ENCODE measurements around the gene MYH15. TPM values are rescaled to one million over a fixed set of nuclear protein-coding genes. Genes with fewer than 3 reads are reported as not detected.

The MYH15 gene
- total RNA-seq, 2 experiments from 2014 or later, result 0.35 to 0.37 TPM

DNA sequence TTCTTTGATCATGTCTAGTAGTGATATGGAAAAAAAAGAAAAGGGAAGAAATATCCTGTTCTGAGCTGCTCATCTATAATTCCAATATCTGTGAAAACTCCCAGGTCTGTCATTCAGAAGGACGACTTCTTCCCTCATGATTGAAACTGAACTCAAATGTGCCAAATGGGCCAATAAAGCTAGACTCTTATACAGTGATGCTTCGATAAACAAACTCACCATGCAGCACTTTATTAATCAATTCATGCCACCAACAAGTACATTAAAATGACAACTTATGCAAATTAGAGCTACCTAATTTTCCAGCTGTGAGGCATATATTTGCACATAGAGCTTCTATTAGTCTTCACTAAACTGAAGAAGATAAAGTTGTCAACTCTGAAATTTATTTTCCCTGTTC, 15.6 kb upstream of the MYH15 start:
- H3K9me3 Mint-ChIP-seq (ENCODE audit: low read depth), result no peaks in the 10 kb centered on the region
- DNase-seq (no peak), ATAC-seq (no peak)
- CTCF ChIA-PET, result no interaction called here
- H3K27ac Mint-ChIP-seq, result no peak overlapping the region
- H3K36me3 Mint-ChIP-seq, result no peaks in the 10 kb centered on the region
- H3K27me3 Mint-ChIP-seq, result peaks cover 23% of the 10 kb centered on the region
- no peak overlapping the region for H3K4me3 Mint-ChIP-seq
- no peaks in the 10 kb centered on the region for H3K4me1 Mint-ChIP-seq

- H3K27ac Mint-ChIP-seq, result no peak overlapping the region
- ATAC-seq (no peak), DNase-seq (no peak)
- CTCF ChIA-PET, result no interaction called here
- no peak overlapping the region for H3K4me3 Mint-ChIP-seq
- H3K36me3 Mint-ChIP-seq, result no peaks in the 10 kb centered on the region
- peaks cover 19% of the 10 kb centered on the region for H3K27me3 Mint-ChIP-seq
- no peaks in the 10 kb centered on the region for H3K4me1 Mint-ChIP-seq
- H3K9me3 Mint-ChIP-seq (ENCODE audit: low read depth), result no peaks in the 10 kb centered on the region
Measured at GRCh38 chr3:108525256-108525655, 14.9 kb upstream of the MYH15 start.

DNA sequence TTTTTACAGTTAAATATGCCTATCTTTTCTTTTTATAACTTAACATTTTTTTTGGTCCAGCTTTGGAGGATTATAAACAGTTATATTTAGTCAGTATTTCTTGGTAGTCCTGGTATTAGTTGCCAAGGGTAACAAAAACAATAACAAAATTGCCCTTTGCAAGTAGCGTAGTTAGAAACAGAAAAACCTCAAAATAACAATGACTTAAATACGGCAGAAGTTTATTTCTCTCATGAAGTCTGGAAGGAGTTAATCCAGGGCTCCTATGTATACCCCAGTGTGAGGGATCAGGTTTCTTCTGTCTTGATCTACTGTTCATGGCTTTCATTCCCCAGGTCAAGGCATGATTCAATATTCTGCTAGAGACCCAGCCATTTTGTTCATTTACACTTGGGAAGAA, 14.1 kb upstream of the MYH15 start:
- CTCF ChIA-PET, result no interaction called here

DNA sequence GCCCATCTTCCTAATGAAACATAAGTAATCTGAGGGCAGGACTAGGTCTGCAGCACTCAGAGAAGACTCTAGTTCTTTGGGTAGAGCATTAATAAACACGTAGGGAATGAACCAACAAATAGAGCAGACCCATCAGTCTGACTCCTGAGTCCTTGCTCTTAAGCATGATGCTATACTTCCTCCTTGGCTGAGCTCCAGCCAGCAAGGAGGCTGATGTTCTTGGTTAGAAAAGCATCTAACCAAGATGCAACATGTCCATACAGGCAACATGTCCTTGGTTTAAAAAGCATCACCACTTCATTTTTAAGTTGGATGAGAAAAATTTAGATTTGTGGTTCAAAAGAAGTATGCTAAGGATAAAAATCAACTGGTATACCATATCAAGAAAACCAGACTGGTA, 8.5 kb upstream of the MYH15 start:
- Mint-ChIP-seq H3K36me3 (no peaks in the 10 kb centered on the region), H3K4me3 (no peak overlapping the region), H3K4me1 (no peaks in the 10 kb centered on the region), H3K27me3 (peaks cover 17% of the 10 kb centered on the region), H3K9me3 (ENCODE audit: low read depth) (no peaks in the 10 kb centered on the region), H3K27ac (no peak overlapping the region)
- no peak for DNase-seq
- ATAC-seq, result no peak
- CTCF ChIA-PET, result interaction anchor here (1.5 kb wide), 1 partner anchor 20 kb away, joined by 3 read pairs; no protein-coding TSS in a partner anchor

More for the DNA sequence above, 14.1 kb upstream of the MYH15 start:
- H3K27ac Mint-ChIP-seq, result no peak overlapping the region
- DNase-seq (no peak), ATAC-seq (no peak)
- H3K9me3 Mint-ChIP-seq (ENCODE audit: low read depth), result no peaks in the 10 kb centered on the region
- no peaks in the 10 kb centered on the region for H3K4me1 Mint-ChIP-seq
- no peaks in the 10 kb centered on the region for H3K36me3 Mint-ChIP-seq
- peaks cover 17% of the 10 kb centered on the region for H3K27me3 Mint-ChIP-seq
- H3K4me3 Mint-ChIP-seq, result no peak overlapping the region

DNA sequence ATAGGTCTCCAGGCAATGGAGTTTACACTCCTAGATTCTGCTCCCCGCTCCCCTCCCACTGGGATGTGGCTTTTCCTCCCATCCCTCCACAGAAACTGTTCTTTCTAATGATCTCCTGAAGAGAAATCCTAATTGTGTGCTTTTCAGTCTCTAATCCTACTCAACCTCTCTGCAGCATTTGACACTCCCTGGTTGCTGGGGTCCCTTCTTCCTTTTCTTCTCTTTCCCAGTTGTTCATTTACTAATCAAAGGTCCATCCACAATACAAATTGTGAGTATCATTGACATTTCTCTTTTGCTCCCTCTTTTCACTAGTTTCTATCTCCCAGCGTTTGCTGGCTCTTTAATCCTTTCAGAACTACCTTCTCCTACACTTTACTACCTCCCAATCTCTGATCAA, 6.5 kb upstream of the MYH15 start:
- Mint-ChIP-seq H3K27ac (no peak overlapping the region), H3K4me1 (peaks cover 4% of the 10 kb centered on the region), H3K36me3 (no peaks in the 10 kb centered on the region), H3K27me3 (peaks cover 14% of the 10 kb centered on the region), H3K4me3 (no peak overlapping the region), H3K9me3 (ENCODE audit: low read depth) (no peaks in the 10 kb centered on the region)
- CTCF ChIA-PET, result no interaction called here
- ATAC-seq (no peak), DNase-seq (no peak)

- Mint-ChIP-seq H3K27ac (no peak overlapping the region), H3K27me3 (peaks cover 9% of the 10 kb centered on the region), H3K9me3 (ENCODE audit: low read depth) (no peaks in the 10 kb centered on the region), H3K4me3 (no peak overlapping the region), H3K36me3 (no peaks in the 10 kb centered on the region), H3K4me1 (peaks cover 4% of the 10 kb centered on the region)
- CTCF ChIA-PET, result interaction anchor here (1.0 kb wide), 1 partner anchor 36 kb away, joined by 3 read pairs; no protein-coding TSS in a partner anchor
- no peak for DNase-seq
- no peak for ATAC-seq
Measured at GRCh38 chr3:108513961-108514360, 3.6 kb upstream of the MYH15 start.

DNA sequence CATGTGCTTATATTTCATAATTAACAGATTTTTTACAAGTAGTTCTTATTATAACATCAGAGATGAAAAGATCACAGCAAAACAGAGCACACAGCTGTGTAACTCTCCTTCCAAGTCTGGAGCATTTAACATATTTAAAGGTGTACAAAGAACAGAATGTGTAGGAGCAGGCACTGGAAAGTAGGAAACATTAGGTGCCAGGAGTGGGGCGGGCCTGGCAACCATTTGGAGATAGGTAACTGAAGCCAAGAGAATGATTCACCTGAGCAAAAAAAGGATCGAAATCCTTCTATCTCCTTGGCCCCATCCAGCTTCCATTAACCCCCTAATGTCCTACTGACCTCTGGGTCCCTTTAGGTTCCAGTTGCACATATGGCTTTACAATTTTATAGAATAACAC, 2.3 kb upstream of the MYH15 start:
- peaks cover 9% of the 10 kb centered on the region for H3K27me3 Mint-ChIP-seq
- no peak overlapping the region for H3K4me3 Mint-ChIP-seq
- no peaks in the 10 kb centered on the region for H3K9me3 Mint-ChIP-seq (ENCODE audit: low read depth)
- CTCF ChIA-PET, result interaction anchor here (1.3 kb wide), 1 partner anchor 35 kb away, joined by 3 read pairs; no protein-coding TSS in a partner anchor
- peaks cover 4% of the 10 kb centered on the region for H3K4me1 Mint-ChIP-seq
- ATAC-seq, result no peak
- no peaks in the 10 kb centered on the region for H3K36me3 Mint-ChIP-seq
- no peak for DNase-seq
- no peak overlapping the region for H3K27ac Mint-ChIP-seq

DNA sequence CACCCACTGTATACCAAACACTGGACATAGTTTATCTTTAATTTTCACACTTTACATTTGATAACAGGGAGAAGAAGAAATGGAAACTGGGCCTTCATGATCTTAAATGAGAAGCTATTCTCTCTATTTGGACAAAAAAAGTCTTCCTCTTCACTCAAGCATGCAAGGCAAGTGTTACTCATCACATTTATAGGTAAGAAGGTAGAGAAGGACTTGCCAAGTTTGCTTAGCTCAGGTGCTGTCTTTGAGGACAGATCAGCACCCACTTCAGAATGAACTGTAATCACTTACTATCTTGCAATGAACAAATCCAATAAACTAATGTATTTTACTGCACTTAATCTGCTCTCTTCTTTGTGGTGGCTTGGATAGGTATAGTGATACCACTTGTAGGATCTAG, 1.1 kb upstream of the MYH15 start:
- Mint-ChIP-seq H3K9me3 (ENCODE audit: low read depth) (no peaks in the 10 kb centered on the region), H3K27me3 (peaks cover 6% of the 10 kb centered on the region), H3K36me3 (no peaks in the 10 kb centered on the region), H3K27ac (no peak overlapping the region), H3K4me3 (no peak overlapping the region), H3K4me1 (peaks cover 4% of the 10 kb centered on the region)
- CTCF ChIA-PET, result no interaction called here
- no peak for DNase-seq
- no peak for ATAC-seq

- H3K4me1 Mint-ChIP-seq, result peaks cover 4% of the 10 kb centered on the region
- H3K4me3 Mint-ChIP-seq, result no peak overlapping the region
- DNase-seq (no peak), ATAC-seq (no peak)
- CTCF ChIA-PET, result no interaction called here
- H3K36me3 Mint-ChIP-seq, result no peaks in the 10 kb centered on the region
- peaks cover 6% of the 10 kb centered on the region for H3K27me3 Mint-ChIP-seq
- H3K9me3 Mint-ChIP-seq (ENCODE audit: low read depth), result no peaks in the 10 kb centered on the region
- no peak overlapping the region for H3K27ac Mint-ChIP-seq
Measured at GRCh38 chr3:108511055-108511454, 659 bp upstream of the MYH15 start.

GRCh38 chr3:108509871-108510270, 525 bp downstream of the MYH15 start:
- CTCF ChIA-PET, result no interaction called here
- H3K36me3 Mint-ChIP-seq, result no peaks in the 10 kb centered on the region
- H3K27ac Mint-ChIP-seq, result no peak overlapping the region
- no peak for ATAC-seq
- no peaks in the 10 kb centered on the region for H3K27me3 Mint-ChIP-seq
- no peaks in the 10 kb centered on the region for H3K9me3 Mint-ChIP-seq (ENCODE audit: low read depth)
- no peak for DNase-seq
- peaks cover 4% of the 10 kb centered on the region for H3K4me1 Mint-ChIP-seq
- no peak overlapping the region for H3K4me3 Mint-ChIP-seq

GRCh38 chr3:108509263-108509662, 1.1 kb downstream of the MYH15 start:
- Mint-ChIP-seq H3K36me3 (no peaks in the 10 kb centered on the region), H3K4me3 (no peak overlapping the region), H3K27me3 (no peaks in the 10 kb centered on the region), H3K4me1 (peaks cover 4% of the 10 kb centered on the region), H3K27ac (no peak overlapping the region), H3K9me3 (ENCODE audit: low read depth) (no peaks in the 10 kb centered on the region)
- CTCF ChIA-PET, result no interaction called here
- DNase-seq, result no peak
- ATAC-seq, result no peak

DNA sequence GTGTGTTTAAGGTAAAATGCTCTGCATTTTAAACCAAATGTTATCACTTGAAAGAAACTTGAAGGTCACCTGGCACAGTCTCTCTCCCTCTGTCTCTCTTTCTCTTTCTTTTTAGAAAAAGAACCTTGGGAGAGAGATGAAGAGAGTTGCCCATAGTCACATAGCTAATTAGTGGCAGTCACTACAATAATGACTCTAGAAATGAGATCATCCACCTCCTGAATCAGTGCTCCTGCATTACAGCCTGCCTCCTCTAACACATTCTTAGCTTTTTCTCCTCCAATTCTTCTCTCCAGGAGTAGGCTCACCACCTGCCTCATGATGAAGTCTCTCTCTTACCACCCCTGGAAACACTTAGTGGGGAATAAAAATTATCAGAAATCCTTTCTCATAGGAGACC, 2.5 kb downstream of the MYH15 start:
- no peaks in the 10 kb centered on the region for H3K36me3 Mint-ChIP-seq
- H3K9me3 Mint-ChIP-seq (ENCODE audit: low read depth), result no peaks in the 10 kb centered on the region
- no peak overlapping the region for H3K27ac Mint-ChIP-seq
- ATAC-seq (no peak), DNase-seq (no peak)
- H3K4me1 Mint-ChIP-seq, result peaks cover under 1% of the 10 kb centered on the region
- no peaks in the 10 kb centered on the region for H3K27me3 Mint-ChIP-seq
- CTCF ChIA-PET, result interaction anchor here (0.8 to 1.3 kb wide), 3 partner anchors 22 to 407 kb away, joined by 3 read pairs; no protein-coding TSS in a partner anchor
- H3K4me3 Mint-ChIP-seq, result no peak overlapping the region

DNA sequence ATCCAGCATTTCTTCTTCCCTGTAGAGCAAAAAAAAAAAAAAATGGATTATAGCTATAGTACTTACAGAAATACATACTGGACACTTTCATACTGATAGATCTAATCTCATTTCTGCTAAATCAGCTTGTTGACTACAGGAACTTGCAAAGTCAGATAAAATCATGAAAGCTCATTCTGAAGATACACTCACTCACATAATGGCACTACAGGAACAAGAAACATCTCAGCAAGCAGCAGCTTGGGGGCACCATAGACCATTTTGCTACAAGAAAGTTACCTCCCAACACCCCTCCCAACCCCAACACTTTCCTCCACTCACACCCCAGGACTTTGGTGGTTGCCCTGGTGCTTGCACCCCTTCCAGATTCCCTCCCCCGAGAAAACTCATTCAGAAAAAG, 4.6 kb downstream of the MYH15 start:
- ATAC-seq, result no peak
- no peaks in the 10 kb centered on the region for H3K4me1 Mint-ChIP-seq
- no peaks in the 10 kb centered on the region for H3K9me3 Mint-ChIP-seq (ENCODE audit: low read depth)
- H3K27me3 Mint-ChIP-seq, result no peaks in the 10 kb centered on the region
- no peaks in the 10 kb centered on the region for H3K36me3 Mint-ChIP-seq
- H3K4me3 Mint-ChIP-seq, result no peak overlapping the region
- CTCF ChIA-PET, result interaction anchor here (0.9 kb wide), 1 partner anchor 409 kb away, joined by 3 read pairs; no protein-coding TSS in a partner anchor
- no peak for DNase-seq
- H3K27ac Mint-ChIP-seq, result no peak overlapping the region

GRCh38 chr3:108503722-108504121, 6.7 kb downstream of the MYH15 start:
- H3K27ac Mint-ChIP-seq, result no peak overlapping the region
- DNase-seq (no peak), ATAC-seq (no peak)
- no peaks in the 10 kb centered on the region for H3K36me3 Mint-ChIP-seq
- CTCF ChIA-PET, result no interaction called here
- no peak overlapping the region for H3K4me3 Mint-ChIP-seq
- no peaks in the 10 kb centered on the region for H3K27me3 Mint-ChIP-seq
- no peaks in the 10 kb centered on the region for H3K4me1 Mint-ChIP-seq
- H3K9me3 Mint-ChIP-seq (ENCODE audit: low read depth), result no peaks in the 10 kb centered on the region

- no peak overlapping the region for H3K4me3 Mint-ChIP-seq
- H3K27me3 Mint-ChIP-seq, result no peaks in the 10 kb centered on the region
- CTCF ChIA-PET, result no interaction called here
- H3K9me3 Mint-ChIP-seq (ENCODE audit: low read depth), result no peaks in the 10 kb centered on the region
- H3K36me3 Mint-ChIP-seq, result no peaks in the 10 kb centered on the region
- no peak overlapping the region for H3K27ac Mint-ChIP-seq
- DNase-seq, result no peak
- ATAC-seq, result no peak
- H3K4me1 Mint-ChIP-seq, result no peaks in the 10 kb centered on the region
Measured at GRCh38 chr3:108501535-108501934, 8.9 kb downstream of the MYH15 start.
